A673 (cell line): Measurements from ENCODE around the gene ADCY6. TPM values are rescaled to one million over a fixed set of nuclear protein-coding genes. Genes with fewer than 3 reads are reported as not detected.

Experiments used
- BruUV-seq: library from RNA; stranded (reverse); fragments of 400-500 nt; replicated peaks from 2 replicates; lab custom pipeline; 2021; lab: Mats Ljungman, UMichigan
- CTCF ChIA-PET: fragments of 300-600 bp; sonication (Branson Sonifier 250); formaldehyde crosslinking; loops from one replicate; lab custom pipeline; 2022; ENCODE audit warnings: antibody characterized with exemption; lab: Charles Lee
- POLR2A ChIA-PET: fragments of 300-600 bp; sonication (Branson Sonifier 250); formaldehyde crosslinking; loops from one replicate; lab custom pipeline; 2022; ENCODE audit warnings: antibody characterized with exemption; ENCODE audit not compliant: low non-redundant PET; lab: Charles Lee
- DNase-seq: peaks from one replicate; pipeline ENCODE4 v3.0.0-alpha.2; 2015; ENCODE audit warnings: low spot score
- H3K27ac ChIP-seq: fragments of 200-600 bp; sonication (generic); 2 replicates; pipeline ENCODE4 v1.5.1; 2016; ENCODE audit warnings: mixed run types, low read depth, mild to moderate bottlenecking, mixed read lengths, antibody characterized with exemption, low read length; ENCODE audit not compliant: poor library complexity, severe bottlenecking
- H3K27me3 ChIP-seq: fragments of 200-600 bp; sonication (generic); replicated peaks from 2 replicates; pipeline ENCODE4 v1.6.1; 2017; ENCODE audit warnings: mixed run types, low read depth, mild to moderate bottlenecking, mixed read lengths, antibody characterized with exemption, low read length; ENCODE audit not compliant: insufficient read depth, poor library complexity
- H3K36me3 ChIP-seq: fragments of 200-600 bp; sonication (generic); 2 replicates; pipeline ENCODE4 v1.6.1; 2016; ENCODE audit warnings: mixed run types, mild to moderate bottlenecking, mixed read lengths, antibody characterized with exemption, low read length; ENCODE audit not compliant: insufficient read depth, poor library complexity, severe bottlenecking
- H3K4me1 ChIP-seq: fragments of 200-600 bp; sonication (generic); 2 replicates; pipeline ENCODE4 v1.6.1; 2017; ENCODE audit warnings: mixed run types, mild to moderate bottlenecking, mixed read lengths, antibody characterized with exemption, low read length; ENCODE audit not compliant: insufficient read depth, poor library complexity, severe bottlenecking
- H3K4me3 ChIP-seq: fragments of 200-600 bp; sonication (generic); 2 replicates; pipeline ENCODE4 v1.5.1; 2016; ENCODE audit warnings: low read depth, mixed run types, mild to moderate bottlenecking, mixed read lengths, low read length; ENCODE audit not compliant: poor library complexity, severe bottlenecking
- H3K9me3 ChIP-seq: fragments of 200-600 bp; sonication (generic); 2 replicates; pipeline ENCODE4 v1.6.1; 2016; ENCODE audit warnings: mixed run types, low read depth, mild to moderate bottlenecking, mixed read lengths, antibody characterized with exemption, low read length; ENCODE audit not compliant: poor library complexity, severe bottlenecking
- CTCF ChIP-seq: fragments of 300-800, 200-600 bp; sonication (generic); conservative IDR thresholded peaks from 2 replicates; pipeline ENCODE4 v1.5.1; 2017; ENCODE audit warnings: low read depth, mild to moderate bottlenecking, antibody characterized with exemption, low read length, moderate library complexity, mixed read lengths
- EZH2 ChIP-seq: fragments of 200-600 bp; sonication (generic); IDR thresholded peaks from 2 replicates; pipeline ENCODE4 v1.6.1; 2017; ENCODE audit warnings: borderline replicate concordance, low read depth, mild to moderate bottlenecking, mixed read lengths, antibody characterized with exemption, low read length; ENCODE audit not compliant: poor library complexity, severe bottlenecking
- intact Hi-C: fragments of 100-400 bp; cut with micrococcal nuclease; formaldehyde crosslinking; loops from one replicate; pipeline ENCODE4 v1.10.0; 2022; ENCODE audit not compliant: unreplicated experiment
- total RNA-seq: library from RNA; stranded (reverse); gene quantifications from 2 replicates; pipeline ENCODE4 v1.2.3, GENCODE V29; 2021

The ADCY6 gene
- total RNA-seq, 1 experiment from 2014 or later = 6.8 TPM

GRCh38 chr12:48815126-48816110 lies 26.5 kb upstream of the ADCY6 start:
- no peaks in the 10 kb centered on the region for H3K36me3 ChIP-seq
- intact Hi-C loops = no loop called here
- CTCF ChIA-PET = interaction anchor here (0.8 to 1.7 kb wide), 4 partner anchors 26 to 75 kb away, joined by 3 to 20 read pairs (median 6); no protein-coding TSS in a partner anchor
- H3K4me3 ChIP-seq = peak overlapping the region; percentile 68
- POLR2A ChIA-PET = interaction anchor here (0.6 kb wide), 1 partner anchor 142 kb away, joined by 7 read pairs; the partner anchor contains the start of gene ARF3
- peak; percentile 92 for DNase-seq
- no peaks in the 10 kb centered on the region for H3K27me3 ChIP-seq
- BruUV-seq = no TSS peak
- no peak for TF ChIP-seq EZH2
- TF ChIP-seq CTCF = no peak
- no peaks in the 10 kb centered on the region for H3K9me3 ChIP-seq
- H3K4me1 ChIP-seq = peaks cover 26% of the 10 kb centered on the region
- peak overlapping the region; percentile 54 for H3K27ac ChIP-seq

- H3K27me3 ChIP-seq = no peaks in the 10 kb centered on the region
- peak overlapping the region; percentile 68 for H3K4me3 ChIP-seq
- peak overlapping the region; percentile 54 for H3K27ac ChIP-seq
- CTCF ChIA-PET = interaction anchor here (0.9 to 1.7 kb wide), 3 partner anchors 25 to 61 kb away, joined by 4 to 20 read pairs (median 8); no protein-coding TSS in a partner anchor
- BruUV-seq = no TSS peak
- intact Hi-C loops = no loop called here
- DNase-seq = peak; percentile 73
- TF ChIP-seq CTCF (peak; percentile 84), EZH2 (no peak)
- H3K4me1 ChIP-seq = peaks cover 23% of the 10 kb centered on the region
- POLR2A ChIA-PET = no interaction called here
- no peaks in the 10 kb centered on the region for H3K36me3 ChIP-seq
- H3K9me3 ChIP-seq = no peaks in the 10 kb centered on the region
These were observed 25.6 kb upstream of the ADCY6 start for GRCh38 chr12:48814262-48815125.

- Histone ChIP-seq H3K27ac (no peak overlapping the region), H3K27me3 (no peaks in the 10 kb centered on the region), H3K9me3 (no peaks in the 10 kb centered on the region), H3K4me3 (peak overlapping the region; percentile 68), H3K4me1 (peaks cover 16% of the 10 kb centered on the region), H3K36me3 (no peaks in the 10 kb centered on the region)
- no peak for DNase-seq
- CTCF ChIA-PET = no interaction called here
- BruUV-seq = no TSS peak
- intact Hi-C loops = no loop called here
- POLR2A ChIA-PET = no interaction called here
- no peak for TF ChIP-seq EZH2
- no peak for TF ChIP-seq CTCF
These were observed 24.8 kb upstream of the ADCY6 start for GRCh38 chr12:48813465-48814261.
